Measurements from ENCODE around the gene PAQR6. TPM values are rescaled to one million over a fixed set of nuclear protein-coding genes. Genes with fewer than 3 reads are reported as not detected.

PAQR6 gene
- total RNA-seq, 3 donors from 2014 or later (not counting 1 experiment from before 2014, with no cell fraction given) = 2.6 to 5.5 (median 3.5) TPM

GRCh38 chr1:156214024-156214748 lies 33.7 kb downstream of the PAQR6 start:
- no peak overlapping the region for H3K4me3 ChIP-seq (ENCODE audit: low read length)
- no peak for TF ChIP-seq CTCF (IDR thresholded peaks at IDR 0.05)
- H3K27me3 ChIP-seq (ENCODE audit: control insufficient read depth, insufficient read depth, low read length) = no peaks in the 10 kb centered on the region
- no peaks in the 10 kb centered on the region for H3K9me3 ChIP-seq (ENCODE audit: control insufficient read depth, insufficient read depth, low read length)
- no peak for ATAC-seq
- Mint-ChIP-seq H3K4me3 (peak overlapping the region; percentile 79), H3K4me1 (peaks cover 28 to 33% of the 10 kb centered on the region in 2 donors), H3K36me3 (no peaks in the 10 kb centered on the region), H3K9me3 (no peaks in the 10 kb centered on the region), H3K27me3 (ENCODE audit: low read depth in 2 of 2) (no peaks in the 10 kb centered on the region), H3K27ac (peak overlapping the region; percentile 99)
- H3K36me3 ChIP-seq (ENCODE audit: control insufficient read depth, insufficient read depth, low read length) = peaks cover 16% of the 10 kb centered on the region
- intact Hi-C loops (cut with micrococcal nuclease) = no loop called here
- WGBS (ENCODE audit: insufficient coverage) = 82% methylated on average over 16 of the region's 16 CpGs
- no peak for DNase-seq
- H3K4me1 ChIP-seq (ENCODE audit: control insufficient read depth, insufficient read depth, low read length) = peaks cover 25% of the 10 kb centered on the region
- H3K27ac ChIP-seq (ENCODE audit: low read length) = peak overlapping the region; percentile 85

GRCh38 chr1:156213644-156213966 lies 34.3 kb downstream of the PAQR6 start:
- H3K9me3 Mint-ChIP-seq = no peaks in the 10 kb centered on the region
- H3K4me1 Mint-ChIP-seq = peaks cover 28 to 32% of the 10 kb centered on the region in 2 donors
- 33% methylated on average over 11 of the region's 11 CpGs for WGBS (ENCODE audit: insufficient coverage)
- no peak for DNase-seq
- no peak for TF ChIP-seq CTCF (IDR thresholded peaks at IDR 0.05)
- Histone ChIP-seq H3K27ac (ENCODE audit: low read length) (peak overlapping the region; percentile 85), H3K9me3 (ENCODE audit: control insufficient read depth, insufficient read depth, low read length) (no peaks in the 10 kb centered on the region), H3K4me3 (ENCODE audit: low read length) (peak overlapping the region; percentile 60), H3K4me1 (ENCODE audit: control insufficient read depth, insufficient read depth, low read length) (peaks cover 25% of the 10 kb centered on the region), H3K36me3 (ENCODE audit: control insufficient read depth, insufficient read depth, low read length) (peaks cover 18% of the 10 kb centered on the region), H3K27me3 (ENCODE audit: control insufficient read depth, insufficient read depth, low read length) (no peaks in the 10 kb centered on the region)
- H3K4me3 Mint-ChIP-seq = peak overlapping the region; percentile 98
- peak overlapping the region; percentile 99 for H3K27ac Mint-ChIP-seq
- intact Hi-C loops (cut with micrococcal nuclease) = no loop called here
- H3K36me3 Mint-ChIP-seq = peaks cover 3% of the 10 kb centered on the region
- H3K27me3 Mint-ChIP-seq (ENCODE audit: low read depth in 2 of 2) = no peaks in the 10 kb centered on the region
- ATAC-seq = no peak

GRCh38 chr1:156212833-156213643 lies 34.8 kb downstream of the PAQR6 start, which contains the start of gene PMF1:
TSS of gene PMF1 (plus strand) at chr1:156213007. CDS start at chr1:156213016, 9 bp downstream.
- Histone ChIP-seq H3K4me1 (ENCODE audit: control insufficient read depth, insufficient read depth, low read length) (peaks cover 25% of the 10 kb centered on the region), H3K27me3 (ENCODE audit: control insufficient read depth, insufficient read depth, low read length) (no peaks in the 10 kb centered on the region), H3K36me3 (ENCODE audit: control insufficient read depth, insufficient read depth, low read length) (peaks cover 22% of the 10 kb centered on the region), H3K4me3 (ENCODE audit: low read length) (peak within 1 kb of the TSS; percentile 60), H3K9me3 (ENCODE audit: control insufficient read depth, insufficient read depth, low read length) (no peaks in the 10 kb centered on the region), H3K27ac (ENCODE audit: low read length) (peak within 1 kb of the TSS; percentile 85)
- Mint-ChIP-seq H3K4me1 (peaks cover 25 to 30% of the 10 kb centered on the region in 2 donors), H3K27ac (peak within 1 kb of the TSS; percentile 99), H3K36me3 (peaks cover 8% of the 10 kb centered on the region), H3K27me3 (ENCODE audit: low read depth in 2 of 2) (no peaks in the 10 kb centered on the region), H3K9me3 (no peaks in the 10 kb centered on the region), H3K4me3 (peak within 1 kb of the TSS; percentile 98)
- no peak for TF ChIP-seq CTCF (IDR thresholded peaks at IDR 0.05)
- DNase-seq (peak; percentile 94 to 97), ATAC-seq (peak; percentile 94 to 99 (median 96))
- WGBS (ENCODE audit: insufficient coverage) = under 1% methylated on average over 60 of the region's 61 CpGs
- intact Hi-C loops (cut with micrococcal nuclease) = loop anchor here (1.0 kb wide), 1 partner anchor 19 kb away; the partner anchor contains the start of gene SLC25A44
